ENCODE results near the gene PELI2.

- no peak for TF ChIP-seq NFYB (CRISPR knock-in tag; conservative IDR thresholded peaks at IDR 0.05; ENCODE audit: low read depth)
- no peak for TF ChIP-seq ELF4 (CRISPR knock-in tag; IDR thresholded peaks at IDR 0.05; ENCODE audit: low read depth)
- no peak for TF ChIP-seq CTCF (IDR thresholded peaks at IDR 0.05)
- no peak for TF ChIP-seq MXD4 (CRISPR knock-in tag; IDR thresholded peaks at IDR 0.05; ENCODE audit: borderline replicate concordance)
- TF ChIP-seq JUN (CRISPR knock-in tag; IDR thresholded peaks at IDR 0.05), result no peak
- no peak for TF ChIP-seq IRF2 (CRISPR knock-in tag; IDR thresholded peaks at IDR 0.05; ENCODE audit: borderline replicate concordance, low read depth)
- no peak for TF ChIP-seq E2F4 (CRISPR knock-in tag; IDR thresholded peaks at IDR 0.05; ENCODE audit: borderline replicate concordance, low read depth)
- no peak for TF ChIP-seq STAT6 (CRISPR knock-in tag; conservative IDR thresholded peaks at IDR 0.05; ENCODE audit: low read depth)
- TF ChIP-seq ATF3 (CRISPR knock-in tag; conservative IDR thresholded peaks at IDR 0.05), result no peak
These were observed 195.6 kb downstream of the PELI2 start for GRCh38 chr14:56313789-56314188.

Measured in WTC11 (cell line).